HPDE6-E6E7 (cell line): ENCODE measurements around the gene SKIC3.
A peak's percentile ranks its signal among the peaks of the same experiment; 100 is the strongest.

Experiments
- DNase-seq: peaks from one replicate; pipeline ENCODE4 v3.0.0; 2011; ENCODE audit warnings: missing footprints; ENCODE audit errors: extremely low spot score

Gene SKIC3

DNA sequence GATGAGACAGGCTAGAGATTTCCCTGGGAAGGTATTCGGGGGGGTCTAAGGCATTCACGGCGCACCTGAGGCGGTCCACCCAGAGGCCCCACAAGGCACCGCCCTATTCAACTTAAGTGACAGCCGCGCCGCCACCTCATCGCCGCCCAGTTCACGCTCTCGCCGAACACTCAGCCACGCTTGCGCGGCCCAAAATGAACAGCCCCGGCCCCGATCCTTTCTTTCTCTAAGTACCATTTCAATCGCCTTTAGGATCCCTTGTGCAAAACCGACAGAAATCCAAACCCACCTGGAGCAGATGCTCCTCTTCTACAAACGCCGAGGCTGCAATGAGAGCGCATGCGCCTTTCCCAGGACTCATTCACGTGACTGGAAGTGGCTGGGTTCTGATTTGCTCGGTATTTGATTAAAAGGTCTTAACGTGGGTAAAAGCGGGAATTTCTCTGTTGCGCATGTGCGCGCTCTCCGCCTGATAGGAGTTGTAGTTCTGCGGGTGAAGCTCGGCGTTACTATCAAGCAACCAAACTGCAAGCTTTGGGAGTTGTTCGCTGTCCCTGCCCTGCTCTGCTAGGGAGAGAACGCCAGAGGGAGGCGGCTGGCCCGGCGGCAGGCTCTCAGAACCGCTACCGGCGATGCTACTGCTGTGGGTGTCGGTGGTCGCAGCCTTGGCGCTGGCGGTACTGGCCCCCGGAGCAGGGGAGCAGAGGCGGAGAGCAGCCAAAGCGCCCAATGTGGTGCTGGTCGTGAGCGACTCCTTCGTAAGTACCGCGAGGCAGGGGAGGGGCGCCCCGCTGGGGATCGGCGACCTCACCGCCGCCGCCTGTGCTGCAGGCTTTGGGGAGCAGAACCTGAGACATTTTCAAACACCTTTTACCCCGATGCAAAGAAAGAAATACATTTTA, at the start of gene SKIC3, which contains the start of gene ARSK:
Gene SKIC3, minus strand, starts transcription at position 331 of the 902 bp plus-strand sequence. CDS start 7,827 bp downstream, outside the sequence.
Gene ARSK, plus strand, starts transcription at position 455 of the 902 bp plus-strand sequence. Its CDS starts 178 bp downstream, at position 633.
- DNase-seq = peak; percentile 93

DNA sequence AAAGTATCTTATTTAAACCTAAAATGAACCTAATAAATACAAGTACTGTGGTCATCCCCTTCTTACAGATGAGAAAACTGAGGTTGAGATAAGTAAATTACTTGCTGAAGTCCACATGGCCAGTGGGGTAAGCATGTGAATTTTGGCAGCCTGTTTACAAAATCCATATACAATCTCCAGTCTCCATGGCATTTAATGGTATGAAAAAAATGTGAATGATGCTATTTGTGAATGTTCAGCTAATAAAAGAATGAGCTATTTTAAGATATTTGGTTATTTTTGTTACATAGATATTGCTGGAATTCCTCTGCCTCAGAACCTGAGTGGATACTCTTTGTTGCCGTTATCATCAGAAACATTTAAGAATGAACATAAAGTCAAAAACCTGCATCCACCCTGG, 45.8 kb upstream of the SKIC3 start:
- DNase-seq = no peak

DNA sequence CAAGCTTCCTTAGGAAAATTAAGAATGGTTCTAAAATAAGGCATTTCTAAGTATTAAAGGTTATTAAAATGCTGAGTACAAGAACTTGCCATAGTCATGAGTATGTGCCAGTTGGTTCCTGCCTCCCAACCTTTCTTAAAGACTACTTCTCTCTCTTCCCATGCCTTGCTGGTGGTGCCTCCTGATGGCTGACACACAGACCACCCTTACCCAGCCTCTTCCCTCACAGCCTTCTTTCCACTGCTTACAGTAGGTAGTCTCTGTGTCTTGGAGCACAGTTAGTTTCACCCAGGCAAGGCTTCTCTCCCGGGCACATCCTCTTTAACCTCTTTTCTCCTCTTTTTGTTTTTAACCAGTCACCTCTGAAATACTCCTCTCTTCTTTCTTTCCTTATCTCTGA, 44.5 kb upstream of the SKIC3 start:
- no peak for DNase-seq

- DNase-seq = no peak
Observed at GRCh38 chr5:95595289-95595931, 40.6 kb upstream of the SKIC3 start.

DNA sequence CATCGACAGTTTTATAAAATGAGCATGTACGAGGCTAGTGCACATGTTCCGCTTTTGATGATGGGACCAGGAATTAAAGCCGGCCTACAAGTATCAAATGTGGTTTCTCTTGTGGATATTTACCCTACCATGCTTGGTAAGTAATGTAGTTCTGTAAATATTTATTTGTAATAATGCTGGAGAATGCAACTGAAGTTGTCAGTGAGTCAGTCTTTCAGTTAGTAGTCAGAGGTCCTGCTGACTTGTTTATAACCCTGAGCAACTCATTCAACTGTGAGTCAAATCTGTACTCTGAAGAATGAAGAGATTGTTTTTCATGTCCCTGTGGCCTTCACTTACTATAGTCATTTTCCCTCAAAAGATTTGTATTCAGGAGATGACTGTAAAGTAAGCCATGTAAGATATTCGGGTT, 36.7 kb upstream of the SKIC3 start:
- peak; percentile 58 for DNase-seq

DNA sequence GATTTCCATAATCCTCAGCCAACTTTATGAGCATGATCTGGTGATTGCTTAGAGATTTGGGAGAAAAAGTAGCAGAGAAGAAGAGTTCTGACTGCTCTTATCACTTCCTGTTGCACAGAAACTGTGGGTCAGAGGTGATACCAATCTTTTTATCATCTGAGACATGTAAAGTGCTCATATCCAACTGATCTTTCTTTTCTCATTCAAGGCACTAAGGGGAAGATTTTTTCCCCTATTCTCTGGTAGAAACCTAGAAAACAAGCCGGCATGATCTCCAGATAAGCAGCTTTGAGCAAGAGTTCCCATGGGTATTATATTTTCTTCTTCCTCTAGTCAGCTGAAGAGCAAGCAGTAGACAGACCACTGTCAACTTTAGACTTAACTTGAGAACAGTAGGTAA, 36.1 kb upstream of the SKIC3 start:
- no peak for DNase-seq

DNA sequence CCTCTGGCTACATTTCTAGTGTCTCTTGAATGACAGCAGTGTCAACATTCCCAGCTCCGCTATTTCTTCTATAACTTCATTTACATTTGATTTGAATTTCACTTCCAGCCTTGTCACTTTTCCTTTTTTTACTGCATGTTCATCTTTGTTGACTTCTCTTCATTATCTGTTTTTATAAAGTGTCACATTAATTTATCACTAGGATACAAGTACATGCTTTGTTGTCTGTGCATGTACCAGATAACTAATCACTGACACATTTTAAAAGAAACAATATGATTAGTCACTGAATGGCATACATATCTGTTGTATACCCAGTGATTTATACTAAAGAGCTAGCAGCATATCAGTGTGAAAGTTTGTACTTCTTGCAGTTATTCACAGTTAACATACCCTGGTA, 29.2 kb upstream of the SKIC3 start:
- DNase-seq = no peak

DNA sequence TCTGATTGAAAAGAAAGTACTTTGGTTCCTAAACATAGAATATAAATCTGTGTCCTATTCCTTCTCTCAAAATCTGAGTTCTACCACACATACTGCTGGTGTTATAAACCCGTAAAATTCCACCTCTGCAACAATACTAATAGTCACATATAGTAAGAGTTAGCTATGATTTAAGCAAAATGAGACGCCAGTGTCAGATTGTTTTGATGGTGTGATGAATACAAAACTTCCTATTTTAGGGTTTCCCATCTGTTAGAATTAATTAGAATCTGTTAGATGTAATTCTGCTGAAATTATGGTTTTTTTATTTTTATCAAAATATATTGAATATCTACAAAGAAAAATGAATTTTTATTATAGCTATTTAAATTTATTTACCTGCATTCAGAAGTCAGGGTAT, 26.8 kb upstream of the SKIC3 start:
- DNase-seq = no peak

- DNase-seq = no peak
Observed at GRCh38 chr5:95572016-95572415, 17.2 kb upstream of the SKIC3 start.

- no peak for DNase-seq
Observed at GRCh38 chr5:95565280-95565920, 10.6 kb upstream of the SKIC3 start.

DNA sequence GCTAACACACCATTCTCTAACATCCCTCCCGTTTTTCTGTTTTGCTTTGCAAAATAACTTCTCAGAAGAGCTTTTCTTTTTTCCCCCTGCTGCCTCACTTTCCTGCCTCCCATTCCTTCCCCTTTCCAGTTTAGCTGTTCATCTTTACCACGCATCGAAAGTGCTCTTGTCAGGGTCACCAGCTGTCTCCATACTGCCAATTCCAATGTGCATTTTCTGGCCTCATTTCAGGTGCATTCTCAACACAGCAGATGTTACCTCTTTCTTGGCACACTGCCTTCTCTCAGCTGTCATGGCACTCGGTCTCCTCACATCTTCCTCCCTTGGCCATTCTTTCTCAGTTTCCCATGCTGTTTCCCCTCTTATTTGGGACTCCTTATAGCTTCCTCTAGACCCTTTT, 9.7 kb upstream of the SKIC3 start:
- DNase-seq = no peak

DNA sequence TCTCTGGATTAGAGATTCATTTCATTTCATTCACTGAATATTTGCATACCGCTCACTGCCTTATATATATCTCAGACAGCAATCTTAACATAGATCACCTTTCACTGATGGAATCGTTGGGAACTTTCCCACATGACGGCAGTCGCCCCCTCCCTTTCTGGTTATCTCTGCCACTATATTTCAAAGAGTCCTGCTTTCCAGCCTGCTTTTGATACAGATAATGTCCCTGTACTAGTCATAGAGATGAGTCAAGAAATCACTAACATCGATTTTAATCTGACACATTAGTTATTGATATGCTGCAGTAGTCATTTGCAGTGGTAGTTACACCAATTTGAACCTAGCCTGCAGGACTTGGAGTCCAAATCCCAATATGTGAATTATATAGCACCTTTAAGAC, 8.6 kb upstream of the SKIC3 start:
- no peak for DNase-seq

- DNase-seq = no peak
Observed at GRCh38 chr5:95562282-95562681, 7.5 kb upstream of the SKIC3 start.

- no peak for DNase-seq
Observed at GRCh38 chr5:95557841-95558240, 3.1 kb upstream of the SKIC3 start.

GRCh38 chr5:95555553-95555952, 776 bp upstream of the SKIC3 start:
- no peak for DNase-seq

GRCh38 chr5:95554331-95554646, 488 bp downstream of the SKIC3 start:
- DNase-seq = no peak

DNA sequence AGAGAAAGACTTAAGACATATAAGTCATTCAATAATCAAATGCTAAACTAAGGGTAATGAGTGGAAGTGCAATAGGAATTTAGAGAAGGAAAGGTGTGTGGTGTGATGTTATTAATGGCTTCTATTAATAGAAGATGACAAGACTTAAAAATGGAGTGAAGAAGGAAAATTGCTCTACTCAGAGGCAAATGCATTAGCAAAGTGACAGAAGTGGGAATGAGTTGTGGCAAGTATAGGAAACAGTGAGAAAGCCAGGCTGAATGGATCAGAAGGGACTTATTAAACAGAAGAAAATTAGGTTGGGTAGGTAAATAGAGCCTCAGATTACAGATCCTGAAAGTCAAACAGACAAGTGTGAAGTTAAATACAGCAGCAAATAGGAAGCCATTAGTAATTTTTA, 5.7 kb downstream of the SKIC3 start:
- no peak for DNase-seq

DNA sequence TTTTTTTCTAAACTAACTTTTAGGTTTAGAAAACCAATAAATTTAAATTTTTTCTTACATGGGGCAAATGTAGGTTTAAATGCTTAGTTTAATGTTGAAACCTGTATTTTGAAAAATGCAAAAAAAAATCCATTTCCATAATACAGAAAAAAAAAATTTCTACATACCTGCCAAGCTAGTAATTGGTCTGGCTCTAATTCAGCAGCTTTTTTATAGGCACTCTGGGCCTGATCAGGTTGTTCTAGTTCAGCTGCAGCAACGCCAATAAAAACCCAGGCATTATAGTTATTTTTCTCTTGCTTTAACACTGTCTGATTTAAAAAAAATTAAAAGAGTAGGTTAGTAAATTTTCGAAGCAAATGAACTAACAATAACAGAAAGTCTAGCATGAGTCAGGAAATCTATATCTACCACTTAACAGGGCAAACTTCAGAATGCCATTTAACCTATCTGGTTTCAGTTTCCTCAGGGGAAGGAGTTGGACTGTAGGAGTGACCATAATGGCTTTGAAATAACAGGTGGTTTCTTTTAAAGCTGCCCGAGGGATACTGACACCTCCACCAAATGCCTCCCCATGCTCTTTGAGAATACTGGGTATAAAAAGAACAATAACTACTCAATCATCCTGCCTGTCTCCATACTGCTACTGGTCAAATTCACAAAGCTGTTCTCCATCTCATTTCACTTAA, 11.6 kb downstream of the SKIC3 start:
- no peak for DNase-seq

- DNase-seq = no peak
Observed at GRCh38 chr5:95537501-95537900, 17.3 kb downstream of the SKIC3 start.

DNA sequence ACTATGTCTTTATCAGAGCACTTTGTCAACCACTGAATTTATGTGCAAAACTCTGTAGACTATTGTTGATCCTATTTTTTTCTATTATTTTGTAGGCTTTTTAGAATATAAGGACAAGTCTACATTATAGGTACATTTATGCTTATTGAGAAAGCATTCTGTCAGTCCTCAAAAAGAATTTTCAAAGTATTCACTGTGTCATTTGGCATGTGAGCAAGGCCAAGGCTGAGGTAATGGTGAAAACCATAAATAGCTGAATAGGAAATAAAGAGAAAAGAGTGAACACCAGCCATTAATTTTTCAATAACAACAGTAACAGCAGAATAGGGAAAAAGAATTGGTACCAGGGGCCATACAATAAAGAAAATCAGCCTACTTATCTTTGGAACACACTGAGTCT, 21.0 kb downstream of the SKIC3 start:
- DNase-seq = no peak

DNA sequence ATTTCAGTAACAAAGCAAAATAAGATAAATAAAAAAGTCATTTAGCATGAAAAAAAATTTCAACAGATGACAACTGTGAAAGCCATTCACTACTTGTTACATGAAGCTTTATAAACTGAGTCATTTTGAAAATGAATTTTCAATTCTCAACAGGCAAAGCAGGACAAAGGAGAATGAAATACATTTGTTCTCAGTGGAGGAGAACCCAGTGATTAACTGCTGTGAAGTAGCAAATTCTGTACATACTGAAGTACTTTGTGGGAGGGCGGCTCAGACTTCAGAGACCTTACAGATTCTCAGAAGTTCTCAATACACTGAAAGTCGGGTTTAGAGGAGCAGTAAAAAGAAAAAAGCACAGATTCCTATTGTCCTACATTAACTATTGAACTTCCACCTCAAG, 21.7 kb downstream of the SKIC3 start:
- DNase-seq = no peak

GRCh38 chr5:95532415-95532814, 22.4 kb downstream of the SKIC3 start:
- DNase-seq = no peak
